Measurements from ENCODE around the gene EVC.
A peak's percentile ranks its signal among the peaks of the same experiment; 100 is the strongest.

Gene EVC

DNA sequence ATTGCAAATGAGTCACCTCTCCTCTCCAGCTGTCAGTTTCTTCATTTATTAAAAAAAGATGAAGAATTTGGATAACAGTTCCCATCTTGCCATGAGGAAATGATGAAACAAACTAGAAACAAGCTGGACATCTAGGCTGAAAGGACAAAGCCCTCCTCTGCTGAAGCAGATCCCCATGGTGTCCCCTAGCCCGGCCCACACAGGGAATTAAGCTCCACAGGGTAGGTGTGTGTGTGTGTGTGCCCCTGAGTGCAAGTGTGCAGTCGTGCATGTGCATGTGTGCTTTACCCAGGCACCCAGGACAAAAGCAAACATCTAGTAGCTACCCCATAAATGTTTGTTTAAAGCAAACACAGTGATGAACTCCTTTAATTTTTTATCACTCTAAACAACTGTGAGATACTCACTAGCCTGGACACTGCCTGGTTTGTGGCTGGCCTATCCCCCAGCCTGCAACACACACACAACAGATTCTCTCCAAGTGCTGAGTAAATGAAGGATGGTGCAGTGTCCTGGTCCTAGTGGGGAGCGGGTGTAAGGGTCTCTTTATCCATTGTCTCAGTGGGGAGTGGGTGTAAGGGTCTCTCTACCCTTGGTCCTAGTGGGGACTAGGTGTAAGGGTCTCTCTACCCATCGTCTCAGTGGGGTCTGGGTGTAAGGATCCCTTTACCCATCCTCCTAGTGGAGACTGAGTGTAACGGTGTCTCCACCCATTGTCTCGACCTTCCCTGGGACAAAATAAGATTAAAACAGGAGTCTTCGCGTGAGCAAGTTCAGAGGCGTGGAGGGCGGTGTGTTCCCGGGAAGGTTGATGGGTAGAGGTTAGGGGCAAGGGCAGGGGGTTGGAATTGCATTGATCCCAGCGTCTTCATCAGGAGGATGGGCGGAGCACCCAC, 688 bp upstream of the EVC start:
- TF ChIP-seq, protein P1, sequence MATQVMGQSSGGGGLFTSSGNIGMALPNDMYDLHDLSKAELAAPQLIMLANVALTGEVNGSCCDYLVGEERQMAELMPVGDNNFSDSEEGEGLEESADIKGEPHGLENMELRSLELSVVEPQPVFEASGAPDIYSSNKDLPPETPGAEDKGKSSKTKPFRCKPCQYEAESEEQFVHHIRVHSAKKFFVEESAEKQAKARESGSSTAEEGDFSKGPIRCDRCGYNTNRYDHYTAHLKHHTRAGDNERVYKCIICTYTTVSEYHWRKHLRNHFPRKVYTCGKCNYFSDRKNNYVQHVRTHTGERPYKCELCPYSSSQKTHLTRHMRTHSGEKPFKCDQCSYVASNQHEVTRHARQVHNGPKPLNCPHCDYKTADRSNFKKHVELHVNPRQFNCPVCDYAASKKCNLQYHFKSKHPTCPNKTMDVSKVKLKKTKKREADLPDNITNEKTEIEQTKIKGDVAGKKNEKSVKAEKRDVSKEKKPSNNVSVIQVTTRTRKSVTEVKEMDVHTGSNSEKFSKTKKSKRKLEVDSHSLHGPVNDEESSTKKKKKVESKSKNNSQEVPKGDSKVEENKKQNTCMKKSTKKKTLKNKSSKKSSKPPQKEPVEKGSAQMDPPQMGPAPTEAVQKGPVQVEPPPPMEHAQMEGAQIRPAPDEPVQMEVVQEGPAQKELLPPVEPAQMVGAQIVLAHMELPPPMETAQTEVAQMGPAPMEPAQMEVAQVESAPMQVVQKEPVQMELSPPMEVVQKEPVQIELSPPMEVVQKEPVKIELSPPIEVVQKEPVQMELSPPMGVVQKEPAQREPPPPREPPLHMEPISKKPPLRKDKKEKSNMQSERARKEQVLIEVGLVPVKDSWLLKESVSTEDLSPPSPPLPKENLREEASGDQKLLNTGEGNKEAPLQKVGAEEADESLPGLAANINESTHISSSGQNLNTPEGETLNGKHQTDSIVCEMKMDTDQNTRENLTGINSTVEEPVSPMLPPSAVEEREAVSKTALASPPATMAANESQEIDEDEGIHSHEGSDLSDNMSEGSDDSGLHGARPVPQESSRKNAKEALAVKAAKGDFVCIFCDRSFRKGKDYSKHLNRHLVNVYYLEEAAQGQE (IDR thresholded peaks at IDR 0.05; ENCODE audit: low read depth), result no peak
- TF ChIP-seq TCF12 (IDR thresholded peaks at IDR 0.05; ENCODE audit: low read depth) (no peak), TEAD4 (IDR thresholded peaks at IDR 0.05) (no peak), NFIC (IDR thresholded peaks at IDR 0.05) (no peak), CREB1 (IDR thresholded peaks at IDR 0.05; ENCODE audit: low read depth) (no peak), FOXM1 (IDR thresholded peaks at IDR 0.05; ENCODE audit: borderline replicate concordance, low read depth) (no peak), YY1 (IDR thresholded peaks at IDR 0.05; ENCODE audit: low read depth) (no peak), CEBPB (IDR thresholded peaks at IDR 0.05) (no peak)

DNA sequence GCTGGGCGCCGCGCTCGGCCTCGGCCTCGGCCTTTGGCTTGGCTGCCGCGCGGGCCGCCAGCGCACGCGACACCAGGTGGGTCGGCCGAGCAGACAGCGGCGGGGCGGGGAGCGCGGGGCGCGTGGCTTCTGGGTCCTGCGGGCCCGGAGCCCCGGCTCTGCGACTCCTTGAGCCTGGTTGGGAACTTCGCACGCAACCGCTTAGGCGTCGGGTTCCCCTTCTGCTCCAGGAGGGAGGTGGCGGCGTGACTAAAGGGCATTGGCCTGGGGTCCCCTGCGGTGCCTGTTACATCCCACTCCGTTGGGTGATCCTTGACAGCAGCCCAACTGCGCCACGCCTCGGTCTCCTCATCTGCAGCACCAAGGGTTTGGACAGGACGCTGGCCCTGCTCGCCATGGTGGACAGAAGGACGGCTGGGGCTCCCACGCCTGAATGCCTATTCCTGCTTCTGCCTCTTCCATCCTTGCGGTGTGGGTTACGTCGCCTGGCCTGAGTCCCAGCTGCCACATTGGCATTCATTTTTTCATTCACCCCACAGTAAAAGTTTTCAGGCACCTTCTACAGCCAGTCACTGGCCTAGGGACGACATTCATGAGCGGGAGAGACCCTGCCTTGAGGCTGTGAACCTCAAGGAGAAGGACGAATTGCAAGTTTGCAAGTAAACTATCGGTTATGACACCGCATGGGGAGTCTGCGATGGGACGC, 631 bp downstream of the EVC start:
- TF ChIP-seq, protein P2, sequence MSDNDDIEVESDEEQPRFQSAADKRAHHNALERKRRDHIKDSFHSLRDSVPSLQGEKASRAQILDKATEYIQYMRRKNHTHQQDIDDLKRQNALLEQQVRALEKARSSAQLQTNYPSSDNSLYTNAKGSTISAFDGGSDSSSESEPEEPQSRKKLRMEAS (IDR thresholded peaks at IDR 0.05), result 0 out of 2 replicates have a peak, but pooled peaks have one; percentile 16
- TF ChIP-seq FOXM1 (IDR thresholded peaks at IDR 0.05; ENCODE audit: borderline replicate concordance, low read depth) (no peak), RAD21 (IDR thresholded peaks at IDR 0.05; ENCODE audit: low read depth) (no peak)

GRCh38 chr4:5712517-5712916, 1.5 kb downstream of the EVC start:
- no peak for TF ChIP-seq ZBTB7A (IDR thresholded peaks at IDR 0.05; ENCODE audit: low read depth)
- no peak for TF ChIP-seq TEAD4 (IDR thresholded peaks at IDR 0.05)
- no peak for TF ChIP-seq CEBPB (IDR thresholded peaks at IDR 0.05)
- TF ChIP-seq, protein P2 (IDR thresholded peaks at IDR 0.05), result no peak
- TF ChIP-seq, protein P3, sequence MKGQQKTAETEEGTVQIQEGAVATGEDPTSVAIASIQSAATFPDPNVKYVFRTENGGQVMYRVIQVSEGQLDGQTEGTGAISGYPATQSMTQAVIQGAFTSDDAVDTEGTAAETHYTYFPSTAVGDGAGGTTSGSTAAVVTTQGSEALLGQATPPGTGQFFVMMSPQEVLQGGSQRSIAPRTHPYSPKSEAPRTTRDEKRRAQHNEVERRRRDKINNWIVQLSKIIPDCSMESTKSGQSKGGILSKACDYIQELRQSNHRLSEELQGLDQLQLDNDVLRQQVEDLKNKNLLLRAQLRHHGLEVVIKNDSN (IDR thresholded peaks at IDR 0.05), result no peak
- TF ChIP-seq EGR1 (IDR thresholded peaks at IDR 0.05), result no peak
- no peak for TF ChIP-seq RAD21 (IDR thresholded peaks at IDR 0.05; ENCODE audit: low read depth)
- TF ChIP-seq YY1 (IDR thresholded peaks at IDR 0.05; ENCODE audit: low read depth), result no peak

GRCh38 chr4:5712931-5713330, 1.9 kb downstream of the EVC start:
- no peak for TF ChIP-seq YY1 (IDR thresholded peaks at IDR 0.05; ENCODE audit: low read depth)
- no peak for TF ChIP-seq RAD21 (IDR thresholded peaks at IDR 0.05; ENCODE audit: low read depth)
- no peak for TF ChIP-seq TEAD4 (IDR thresholded peaks at IDR 0.05)
- TF ChIP-seq ZBTB7A (IDR thresholded peaks at IDR 0.05; ENCODE audit: low read depth), result no peak
- no peak for TF ChIP-seq EP300 (IDR thresholded peaks at IDR 0.05; ENCODE audit: borderline replicate concordance)
- TF ChIP-seq, protein P1 (IDR thresholded peaks at IDR 0.05; ENCODE audit: low read depth), result no peak

DNA sequence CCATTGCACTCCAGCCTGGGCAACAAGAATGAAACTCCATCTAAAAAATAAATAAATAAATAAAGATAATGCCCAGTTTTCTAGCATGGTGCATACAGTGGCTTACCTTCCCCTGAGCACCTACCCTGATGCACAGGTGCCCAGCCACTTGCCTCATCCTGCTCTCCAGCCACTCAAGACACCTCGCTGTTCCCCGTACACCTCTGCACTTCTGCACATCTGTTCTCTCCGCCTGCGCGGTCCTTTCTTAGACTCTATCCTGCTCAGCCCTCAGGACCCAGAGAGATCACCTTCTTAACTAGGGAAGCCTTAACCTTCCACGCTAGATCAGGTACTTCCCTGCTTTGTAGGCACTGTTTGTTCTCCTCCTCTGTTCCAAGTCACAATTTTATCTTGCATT, 2.9 kb downstream of the EVC start:
- TF ChIP-seq NFIC (IDR thresholded peaks at IDR 0.05), result no peak
- no peak for TF ChIP-seq TAF1 (IDR thresholded peaks at IDR 0.05; ENCODE audit: low read depth)
- no peak for TF ChIP-seq EGR1 (IDR thresholded peaks at IDR 0.05)
- TF ChIP-seq, protein P1 (IDR thresholded peaks at IDR 0.05; ENCODE audit: low read depth), result no peak
- TF ChIP-seq, protein P2 (IDR thresholded peaks at IDR 0.05), result no peak
- TF ChIP-seq CEBPB (IDR thresholded peaks at IDR 0.05), result no peak
- TF ChIP-seq RAD21 (IDR thresholded peaks at IDR 0.05; ENCODE audit: low read depth), result no peak
- no peak for TF ChIP-seq EP300 (IDR thresholded peaks at IDR 0.05; ENCODE audit: borderline replicate concordance)
- no peak for TF ChIP-seq YY1 (IDR thresholded peaks at IDR 0.05; ENCODE audit: low read depth)
- no peak for TF ChIP-seq FOXM1 (IDR thresholded peaks at IDR 0.05; ENCODE audit: borderline replicate concordance, low read depth)
- TF ChIP-seq CREB1 (IDR thresholded peaks at IDR 0.05; ENCODE audit: low read depth), result no peak
- no peak for TF ChIP-seq TCF12 (IDR thresholded peaks at IDR 0.05; ENCODE audit: low read depth)
- TF ChIP-seq, protein P3 (IDR thresholded peaks at IDR 0.05), result no peak
- no peak for TF ChIP-seq ZBTB7A (IDR thresholded peaks at IDR 0.05; ENCODE audit: low read depth)
